ENCODE measurements around the gene ZFAND2B. TPM values are rescaled to one million over a fixed set of nuclear protein-coding genes. Genes with fewer than 3 reads are reported as not detected.

The ZFAND2B gene
- total RNA-seq, 1 experiment from 2014 or later: 25.7 TPM

DNA sequence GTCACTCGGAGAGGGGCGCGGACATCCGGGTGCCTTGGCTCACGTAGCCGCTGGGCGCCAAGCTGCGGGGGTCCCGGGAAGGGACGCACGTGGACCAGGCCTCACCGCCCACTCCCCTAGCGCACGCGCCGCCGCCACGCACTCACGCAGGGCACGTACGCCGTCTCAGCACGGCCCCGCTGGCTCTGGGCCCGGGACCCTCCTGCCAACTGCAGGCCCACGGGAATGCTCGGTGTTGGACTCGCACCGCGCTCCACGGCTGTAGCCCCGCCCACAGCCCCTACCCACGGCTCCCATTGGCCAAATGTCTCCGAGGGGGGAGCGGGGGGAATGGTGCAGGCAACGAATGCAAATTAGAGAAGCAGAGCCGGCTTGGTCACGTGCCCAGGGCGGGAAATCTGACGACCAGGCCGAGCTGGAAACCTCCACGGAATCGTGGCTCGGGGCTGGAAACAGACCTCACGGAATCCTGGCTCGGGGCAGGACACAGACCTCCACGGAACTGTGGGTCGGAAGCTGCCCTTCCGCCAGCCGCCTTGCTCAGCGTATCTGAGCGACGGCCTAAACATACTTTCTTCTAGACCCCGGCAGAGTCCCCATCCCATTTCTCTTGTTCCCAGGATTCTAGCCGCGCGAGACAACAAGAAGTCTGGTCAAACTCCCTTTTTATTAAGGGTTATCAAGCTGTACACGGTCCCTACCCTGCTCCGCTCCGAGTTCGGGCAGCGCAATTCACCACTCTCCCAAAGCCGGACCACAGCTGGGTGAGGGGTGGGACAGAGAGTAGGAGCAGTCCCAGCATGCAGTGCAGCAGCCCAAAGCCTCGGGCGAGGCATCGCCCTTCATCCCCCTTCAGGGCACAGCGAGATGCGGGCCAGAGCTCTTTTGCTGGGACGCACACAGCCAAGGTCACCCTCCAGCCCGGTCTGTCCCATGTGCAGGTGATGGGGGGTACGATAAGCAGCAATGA lies 12.4 kb downstream of the ZFAND2B start, which contains the start of gene ABCB6:
TSS of gene ABCB6 (minus strand) at position 227 of the 970 bp plus-strand sequence. CDS start 285 bp downstream, outside the sequence.
- Mint-ChIP-seq H3K27ac (ENCODE audit: unreplicated experiment) (peak within 1 kb of the TSS; percentile 75), H3K27me3 (ENCODE audit: unreplicated experiment) (no peaks in the 10 kb centered on the region), H3K36me3 (ENCODE audit: insufficient read depth, unreplicated experiment) (peaks cover 55% of the 10 kb centered on the region), H3K4me1 (ENCODE audit: low read depth, unreplicated experiment) (peaks cover 18% of the 10 kb centered on the region), H3K9me3 (ENCODE audit: low read depth, unreplicated experiment) (no peaks in the 10 kb centered on the region), H3K4me3 (ENCODE audit: low read depth, unreplicated experiment) (peak within 1 kb of the TSS; percentile 74)
- peak; percentile 79 for DNase-seq
- CTCF ChIA-PET: interaction anchor here (1.3 to 2.6 kb wide), 2 partner anchors 10 to 35 kb away, joined by 3 to 10 read pairs; partner anchors contain the start of genes TUBA4A and TUBA4B
- TF ChIP-seq, protein P1, sequence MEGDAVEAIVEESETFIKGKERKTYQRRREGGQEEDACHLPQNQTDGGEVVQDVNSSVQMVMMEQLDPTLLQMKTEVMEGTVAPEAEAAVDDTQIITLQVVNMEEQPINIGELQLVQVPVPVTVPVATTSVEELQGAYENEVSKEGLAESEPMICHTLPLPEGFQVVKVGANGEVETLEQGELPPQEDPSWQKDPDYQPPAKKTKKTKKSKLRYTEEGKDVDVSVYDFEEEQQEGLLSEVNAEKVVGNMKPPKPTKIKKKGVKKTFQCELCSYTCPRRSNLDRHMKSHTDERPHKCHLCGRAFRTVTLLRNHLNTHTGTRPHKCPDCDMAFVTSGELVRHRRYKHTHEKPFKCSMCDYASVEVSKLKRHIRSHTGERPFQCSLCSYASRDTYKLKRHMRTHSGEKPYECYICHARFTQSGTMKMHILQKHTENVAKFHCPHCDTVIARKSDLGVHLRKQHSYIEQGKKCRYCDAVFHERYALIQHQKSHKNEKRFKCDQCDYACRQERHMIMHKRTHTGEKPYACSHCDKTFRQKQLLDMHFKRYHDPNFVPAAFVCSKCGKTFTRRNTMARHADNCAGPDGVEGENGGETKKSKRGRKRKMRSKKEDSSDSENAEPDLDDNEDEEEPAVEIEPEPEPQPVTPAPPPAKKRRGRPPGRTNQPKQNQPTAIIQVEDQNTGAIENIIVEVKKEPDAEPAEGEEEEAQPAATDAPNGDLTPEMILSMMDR (IDR thresholded peaks at IDR 0.05; ENCODE audit: unreplicated experiment): no peak
- intact Hi-C loops (cut with micrococcal nuclease; ENCODE audit: unreplicated experiment): loop anchor here (5.0 to 10.0 kb wide), 2 partner anchors 54 to 58 kb away; partner anchors contain the start of genes DNAJB2 and NHEJ1
- BruUV-seq (replicated peaks): no TSS peak

DNA sequence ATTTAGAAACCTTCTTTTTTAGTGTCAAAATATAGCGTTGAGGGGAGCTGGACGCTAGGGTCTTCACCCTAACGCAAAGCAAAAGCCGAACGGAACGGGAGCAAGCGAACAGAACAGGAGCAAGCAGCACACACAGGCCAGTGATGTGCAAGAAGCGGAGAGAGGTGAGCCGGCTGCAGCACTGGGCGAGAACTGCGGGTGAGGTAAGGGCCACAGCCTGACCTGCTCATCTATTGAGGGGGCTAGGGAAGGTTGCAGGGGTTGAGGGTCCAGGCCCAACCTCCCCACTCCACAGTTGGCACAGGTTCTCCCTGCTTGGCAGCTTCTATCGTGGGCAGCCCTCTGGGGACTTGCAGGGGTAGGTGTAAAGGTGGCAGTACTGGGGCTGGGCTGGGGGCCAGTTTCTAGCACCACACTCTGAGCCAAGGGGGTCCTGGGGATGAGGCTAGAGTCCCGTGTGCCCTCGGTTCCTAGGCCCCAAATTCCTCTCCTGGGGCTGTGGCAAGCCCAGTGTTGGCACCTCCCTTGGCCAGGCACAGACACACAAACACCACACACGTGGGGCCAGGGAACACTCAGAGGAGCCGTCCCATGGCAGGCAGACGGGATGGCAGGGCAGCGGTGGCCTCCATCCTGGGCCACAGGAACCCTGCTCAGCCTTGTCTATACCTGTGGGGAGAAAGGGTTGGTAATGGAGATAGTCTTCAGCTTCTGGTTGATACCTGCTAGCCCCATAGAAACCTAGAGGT lies 13.4 kb downstream of the ZFAND2B start:
- TF ChIP-seq, protein P1 (IDR thresholded peaks at IDR 0.05; ENCODE audit: unreplicated experiment): no peak
- DNase-seq: no peak
- CTCF ChIA-PET: no interaction called here
- Mint-ChIP-seq H3K4me1 (ENCODE audit: low read depth, unreplicated experiment) (peaks cover 18% of the 10 kb centered on the region), H3K36me3 (ENCODE audit: insufficient read depth, unreplicated experiment) (peaks cover 61% of the 10 kb centered on the region), H3K27ac (ENCODE audit: unreplicated experiment) (no peak overlapping the region), H3K27me3 (ENCODE audit: unreplicated experiment) (no peaks in the 10 kb centered on the region), H3K4me3 (ENCODE audit: low read depth, unreplicated experiment) (no peak overlapping the region), H3K9me3 (ENCODE audit: low read depth, unreplicated experiment) (no peaks in the 10 kb centered on the region)
- BruUV-seq (replicated peaks): no TSS peak
- intact Hi-C loops (cut with micrococcal nuclease; ENCODE audit: unreplicated experiment): loop anchor here (5.0 to 10.0 kb wide), 2 partner anchors 55 to 57 kb away; partner anchors contain the start of genes DNAJB2 and NHEJ1

DNA sequence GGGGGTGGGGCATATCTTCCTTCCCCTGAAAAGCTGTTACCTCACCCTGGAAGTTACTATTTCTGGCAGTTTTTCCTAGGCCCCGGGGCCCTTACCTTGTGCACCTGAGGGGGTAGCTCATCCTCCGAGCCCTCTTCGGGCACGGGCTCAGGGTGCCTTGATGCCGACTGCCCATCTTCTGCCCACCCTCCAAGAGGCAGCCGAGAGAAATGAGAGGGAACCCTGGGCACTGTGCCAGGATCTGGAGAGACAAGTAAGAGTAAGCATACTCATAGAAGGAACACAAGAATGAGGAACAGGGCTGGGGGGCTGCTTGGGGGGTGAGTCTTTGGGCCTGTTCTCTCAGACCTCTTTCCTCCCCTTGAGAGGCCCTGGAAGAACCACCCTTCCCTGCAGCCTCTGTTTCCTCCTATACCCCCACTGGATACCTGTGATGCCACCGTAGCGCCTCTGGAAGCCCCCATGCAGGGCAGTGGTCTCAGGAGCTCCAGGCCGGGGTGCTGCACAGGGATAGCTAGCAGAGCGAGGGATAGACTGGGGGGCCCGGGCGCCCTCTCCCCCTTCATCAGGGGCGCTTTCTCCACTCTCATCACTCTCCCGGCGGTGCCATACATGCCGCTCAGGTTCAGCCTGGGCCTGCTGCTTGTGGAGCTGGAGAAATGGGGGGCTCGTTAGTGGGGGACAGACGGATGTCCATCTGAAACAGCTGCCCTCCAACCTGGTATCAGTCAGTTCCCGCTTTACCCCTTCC lies 14.2 kb downstream of the ZFAND2B start:
- TF ChIP-seq, protein P1 (IDR thresholded peaks at IDR 0.05; ENCODE audit: unreplicated experiment): no peak
- Mint-ChIP-seq H3K36me3 (ENCODE audit: insufficient read depth, unreplicated experiment) (peaks cover 66% of the 10 kb centered on the region), H3K27me3 (ENCODE audit: unreplicated experiment) (no peaks in the 10 kb centered on the region), H3K9me3 (ENCODE audit: low read depth, unreplicated experiment) (no peaks in the 10 kb centered on the region), H3K4me1 (ENCODE audit: low read depth, unreplicated experiment) (peaks cover 18% of the 10 kb centered on the region), H3K4me3 (ENCODE audit: low read depth, unreplicated experiment) (no peak overlapping the region), H3K27ac (ENCODE audit: unreplicated experiment) (no peak overlapping the region)
- BruUV-seq (replicated peaks): no TSS peak
- CTCF ChIA-PET: interaction anchor here (0.6 kb wide), 2 partner anchors 116 to 202 kb away, joined by 3 to 4 read pairs; no protein-coding TSS in a partner anchor
- DNase-seq: no peak
- intact Hi-C loops (cut with micrococcal nuclease; ENCODE audit: unreplicated experiment): no loop called here
